Spleen (tissue), 7 donors: ENCODE measurements around the gene LCN2.

Experiments
- CTCF ChIP-seq, 11 experiments: fragments of 200-600 bp in 7 of 11; fragments of 450-650 bp in 4 of 11; sonication (generic) in 4 of 11; IDR thresholded peaks in 8 of 11; conservative IDR thresholded peaks in 3 of 11; 1 replicate in 7 of 11; 2 replicates in 4 of 11; pipeline versions ENCODE4 v1.4.0 to v1.8.0; 2016 to 2021; ENCODE audit warnings: antibody characterized with exemption in 11 of 11, inconsistent platforms in 4 of 11, mild to moderate bottlenecking in 1 of 11
- POLR2A ChIP-seq, 3 donors: fragments of 450-650 bp; IDR thresholded peaks; one replicate each; pipeline ENCODE4 v1.5.1; 2017; ENCODE audit warnings: antibody characterized with exemption in 3 of 3, mild to moderate bottlenecking in 1 of 3
- POLR2AphosphoS5 ChIP-seq, 3 donors: sonication (generic); formaldehyde crosslinking; IDR thresholded peaks; one replicate each; pipeline ENCODE4 v1.5.1; 2017; ENCODE audit warnings: antibody characterized with exemption in 3 of 3
- donor health status: DM: no; HTN: no; CAD: no; lungs with moderate emphysema.
- donor health status: DM: no; HTN: no; CAD: no.
- donor health status: DM: no; HTN: no; CAD: no.

- TF ChIP-seq CTCF (IDR thresholded peaks at IDR 0.05 in 8 of 11, conservative IDR thresholded peaks at IDR 0.05 in 3 of 11) (no peak), POLR2A (IDR thresholded peaks at IDR 0.05) (no peak), POLR2AphosphoS5 (IDR thresholded peaks at IDR 0.05) (no peak)
These were observed 19.6 kb downstream of the LCN2 start for GRCh38 chr9:128168731-128169308.
